ENCODE data around the gene BEND3.
A peak's percentile ranks its signal among the peaks of the same experiment; 100 is the strongest.
"Not testable (repeated sequence)": the region's sequence is repeated elsewhere in the genome, so short reads cannot be mapped to it uniquely, and the experiment has no call there.

The BEND3 gene

GRCh38 chr6:107114926-107115694 is at the start of gene BEND3:
Gene BEND3, minus strand, starts transcription at chr6:107115515. Its CDS starts 16,230 bp downstream, at chr6:107099285.
- H3K4me3 ChIP-seq (ENCODE audit: low read depth, low read length): peak within 1 kb of the TSS; percentile 82
- TF ChIP-seq CTCF (IDR thresholded peaks at IDR 0.05; ENCODE audit: insufficient read depth, low read depth, low read length, missing control alignments): no peak
- DNase-seq (ENCODE audit: low read depth): peak; percentile 59

GRCh38 chr6:107164299-107164698 is 49.0 kb upstream of the BEND3 start:
- not testable (repeated sequence) for DNase-seq (ENCODE audit: low read depth); H3K4me3 ChIP-seq (ENCODE audit: low read depth, low read length)

GRCh38 chr6:107161521-107161920 is 46.2 kb upstream of the BEND3 start:
- no peak for TF ChIP-seq CTCF (IDR thresholded peaks at IDR 0.05; ENCODE audit: insufficient read depth, low read depth, low read length, missing control alignments)
- H3K4me3 ChIP-seq (ENCODE audit: low read depth, low read length): no peak overlapping the region
- DNase-seq (ENCODE audit: low read depth): no peak

GRCh38 chr6:107156617-107157016 is 41.3 kb upstream of the BEND3 start:
- no peak for TF ChIP-seq CTCF (IDR thresholded peaks at IDR 0.05; ENCODE audit: insufficient read depth, low read depth, low read length, missing control alignments)
- H3K4me3 ChIP-seq (ENCODE audit: low read depth, low read length): no peak overlapping the region
- no peak for DNase-seq (ENCODE audit: low read depth)

- TF ChIP-seq CTCF (IDR thresholded peaks at IDR 0.05; ENCODE audit: insufficient read depth, low read depth, low read length, missing control alignments): no peak
- H3K4me3 ChIP-seq (ENCODE audit: low read depth, low read length): no peak overlapping the region
- DNase-seq (ENCODE audit: low read depth): no peak
Measured at GRCh38 chr6:107154801-107155160, 39.5 kb upstream of the BEND3 start.

GRCh38 chr6:107154131-107154800 is 39.0 kb upstream of the BEND3 start:
- no peak for DNase-seq (ENCODE audit: low read depth)
- no peak for TF ChIP-seq CTCF (IDR thresholded peaks at IDR 0.05; ENCODE audit: insufficient read depth, low read depth, low read length, missing control alignments)
- no peak overlapping the region for H3K4me3 ChIP-seq (ENCODE audit: low read depth, low read length)

- DNase-seq (ENCODE audit: low read depth): no peak
- no peak for TF ChIP-seq CTCF (IDR thresholded peaks at IDR 0.05; ENCODE audit: insufficient read depth, low read depth, low read length, missing control alignments)
- no peak overlapping the region for H3K4me3 ChIP-seq (ENCODE audit: low read depth, low read length)
Measured at GRCh38 chr6:107152638-107153430, 37.5 kb upstream of the BEND3 start.
